Ishikawa (cell line): Measurements from ENCODE around the gene USP32.

ENCODE experiments used
- CEBPB ChIP-seq: IDR thresholded peaks from 2 replicates; pipeline ENCODE4 v1.6.1; 2012
- CREB1 ChIP-seq: IDR thresholded peaks from 2 replicates; pipeline ENCODE4 v1.6.1; 2012; ENCODE audit warnings: low read depth
- EGR1 ChIP-seq: IDR thresholded peaks from 2 replicates; pipeline ENCODE4 v1.6.1; 2012
- EP300 ChIP-seq: IDR thresholded peaks from 2 replicates; pipeline ENCODE4 v1.6.1; 2012; ENCODE audit warnings: borderline replicate concordance
- FOXM1 ChIP-seq: IDR thresholded peaks from 2 replicates; pipeline ENCODE4 v1.6.1; 2012; ENCODE audit warnings: low read depth, borderline replicate concordance
- MAX ChIP-seq: IDR thresholded peaks from 2 replicates; pipeline ENCODE4 v1.6.1; 2012
- NFIC ChIP-seq: IDR thresholded peaks from 2 replicates; pipeline ENCODE4 v1.6.1; 2012
- RAD21 ChIP-seq: IDR thresholded peaks from 2 replicates; pipeline ENCODE4 v1.6.1; 2012; ENCODE audit warnings: low read depth
- REST ChIP-seq: IDR thresholded peaks from 2 replicates; pipeline ENCODE4 v1.6.1; 2012; ENCODE audit warnings: low read depth, mild to moderate bottlenecking
- TAF1 ChIP-seq: IDR thresholded peaks from 2 replicates; pipeline ENCODE4 v1.6.1; 2012; ENCODE audit warnings: low read depth, mild to moderate bottlenecking
- TCF12 ChIP-seq: IDR thresholded peaks from 2 replicates; pipeline ENCODE4 v1.6.1; 2012; ENCODE audit warnings: low read depth
- TEAD4 ChIP-seq: IDR thresholded peaks from 2 replicates; pipeline ENCODE4 v1.6.1; 2012
- USF1 ChIP-seq: IDR thresholded peaks from 2 replicates; pipeline ENCODE4 v1.6.1; 2012
- YY1 ChIP-seq: IDR thresholded peaks from 2 replicates; pipeline ENCODE4 v1.6.1; 2012; ENCODE audit warnings: low read depth
- ZBTB7A ChIP-seq: IDR thresholded peaks from 2 replicates; pipeline ENCODE4 v1.6.1; 2012; ENCODE audit warnings: low read depth

The USP32 gene

GRCh38 chr17:60300011-60300410 lies 91.9 kb downstream of the USP32 start:
- no peak for TF ChIP-seq EGR1
- no peak for TF ChIP-seq CREB1
- no peak for TF ChIP-seq CEBPB
- no peak for TF ChIP-seq FOXM1
- TF ChIP-seq TCF12 = no peak
- no peak for TF ChIP-seq USF1
- TF ChIP-seq REST = no peak
- no peak for TF ChIP-seq ZBTB7A
- TF ChIP-seq EP300 = no peak
- TF ChIP-seq TEAD4 = no peak
- no peak for TF ChIP-seq RAD21
- TF ChIP-seq YY1 = no peak
- TF ChIP-seq MAX = no peak
- no peak for TF ChIP-seq NFIC
- no peak for TF ChIP-seq TAF1

GRCh38 chr17:60297760-60298401 lies 94.1 kb downstream of the USP32 start:
- TF ChIP-seq EP300 = no peak
- TF ChIP-seq YY1 = no peak

- TF ChIP-seq NFIC (no peak), TEAD4 (no peak), EP300 (no peak), ZBTB7A (no peak), CREB1 (no peak), RAD21 (no peak), CEBPB (no peak), TCF12 (no peak), YY1 (no peak), USF1 (no peak), FOXM1 (no peak), EGR1 (no peak), MAX (no peak), REST (no peak), TAF1 (no peak)
These were observed 95.8 kb downstream of the USP32 start for GRCh38 chr17:60296177-60296576.

- TF ChIP-seq YY1 (no peak), ZBTB7A (no peak), TCF12 (no peak), EP300 (no peak), CREB1 (no peak), EGR1 (no peak), REST (no peak), CEBPB (no peak), RAD21 (no peak), NFIC (no peak)
These were observed 98.2 kb downstream of the USP32 start for GRCh38 chr17:60293580-60294335.
